WTC11 (cell line): ENCODE results near the gene SSR2. TPM values are rescaled to one million over a fixed set of nuclear protein-coding genes. Genes with fewer than 3 reads are reported as not detected.

ENCODE experiments used
- ATF1 ChIP-seq: sonication (generic); formaldehyde crosslinking; IDR thresholded peaks from 2 replicates; pipeline ENCODE4 v1.8.1; 2023; ENCODE audit warnings: mild to moderate bottlenecking, moderate library complexity, missing genetic modification reagents
- ATF2 ChIP-seq: sonication (generic); formaldehyde crosslinking; IDR thresholded peaks from 2 replicates; pipeline ENCODE4 v1.8.1; 2022; ENCODE audit warnings: low read depth, missing genetic modification reagents, borderline replicate concordance
- EMX1 ChIP-seq: fragments of 250-450 bp; sonication (Bioruptor Pico); IDR thresholded peaks from 2 replicates; pipeline ENCODE4 v1.8.0; 2021; ENCODE audit warnings: mild to moderate bottlenecking
- ESRRA ChIP-seq: sonication (generic); formaldehyde crosslinking; IDR thresholded peaks from 2 replicates; pipeline ENCODE4 v1.8.1; 2022; ENCODE audit warnings: mild to moderate bottlenecking, missing genetic modification reagents, borderline replicate concordance
- GRHL2 ChIP-seq: fragments of 250-450 bp; sonication (Bioruptor Pico); IDR thresholded peaks from 2 replicates; pipeline ENCODE4 v1.8.0; 2022; ENCODE audit warnings: mild to moderate bottlenecking, moderate library complexity; ENCODE audit not compliant: insufficient replicate concordance, severe bottlenecking
- IRF2 ChIP-seq: sonication (generic); formaldehyde crosslinking; IDR thresholded peaks from 2 replicates; pipeline ENCODE4 v1.8.0; 2022; ENCODE audit warnings: low read depth, missing genetic modification reagents, borderline replicate concordance
- MXD4 ChIP-seq: fragments of 250-450 bp; sonication (Bioruptor Pico); IDR thresholded peaks from 2 replicates; pipeline ENCODE4 v1.8.0; 2021; ENCODE audit warnings: mild to moderate bottlenecking, moderate library complexity, borderline replicate concordance
- NFATC4 ChIP-seq: fragments of 250-450 bp; sonication (Bioruptor Pico); IDR thresholded peaks from 2 replicates; pipeline ENCODE4 v1.9.0; 2021; ENCODE audit warnings: mild to moderate bottlenecking
- NFYB ChIP-seq: sonication (generic); formaldehyde crosslinking; conservative IDR thresholded peaks from 2 replicates; pipeline ENCODE4 v1.8.0; 2022; ENCODE audit warnings: low read depth, missing genetic modification reagents
- NR3C1 ChIP-seq: sonication (generic); formaldehyde crosslinking; conservative IDR thresholded peaks from 2 replicates; pipeline ENCODE4 v1.8.1; 2023; ENCODE audit warnings: low read depth, mild to moderate bottlenecking, missing genetic modification reagents
- SMAD4 ChIP-seq: sonication (generic); formaldehyde crosslinking; IDR thresholded peaks from 2 replicates; pipeline ENCODE4 v1.8.0; 2022; ENCODE audit warnings: mild to moderate bottlenecking, missing genetic modification reagents
- TEAD1 ChIP-seq: sonication (generic); formaldehyde crosslinking; IDR thresholded peaks from 2 replicates; pipeline ENCODE4 v1.8.0; 2022; ENCODE audit warnings: mild to moderate bottlenecking, missing genetic modification reagents
- TP53 ChIP-seq: sonication (generic); formaldehyde crosslinking; IDR thresholded peaks from 2 replicates; pipeline ENCODE4 v1.8.1; 2023; ENCODE audit warnings: mild to moderate bottlenecking, missing genetic modification reagents
- USF2 ChIP-seq: sonication (generic); formaldehyde crosslinking; IDR thresholded peaks from 2 replicates; pipeline ENCODE4 v1.8.1; 2023; ENCODE audit warnings: mild to moderate bottlenecking, missing genetic modification reagents, moderate library complexity
- ZBTB21 ChIP-seq: sonication (generic); formaldehyde crosslinking; IDR thresholded peaks from 2 replicates; pipeline ENCODE4 v1.8.1; 2023; ENCODE audit warnings: mild to moderate bottlenecking, missing genetic modification reagents, borderline replicate concordance
- ZNF138 ChIP-seq: sonication (generic); formaldehyde crosslinking; conservative IDR thresholded peaks from 2 replicates; pipeline ENCODE4 v1.8.1; 2022; ENCODE audit warnings: mild to moderate bottlenecking, moderate library complexity, missing genetic modification reagents
- ZNF232 ChIP-seq: sonication (generic); formaldehyde crosslinking; IDR thresholded peaks from 2 replicates; pipeline ENCODE4 v1.8.0; 2022; ENCODE audit warnings: mild to moderate bottlenecking, missing genetic modification reagents
- ZNF423 ChIP-seq: fragments of 250-450 bp; sonication (Bioruptor Pico); IDR thresholded peaks from 2 replicates; pipeline ENCODE4 v2.1.2; 2022; ENCODE audit warnings: mild to moderate bottlenecking, moderate library complexity
- ZNF671 ChIP-seq: fragments of 250-450 bp; sonication (Bioruptor Pico); IDR thresholded peaks from 2 replicates; pipeline ENCODE4 v1.8.0; 2021; ENCODE audit warnings: mild to moderate bottlenecking
- total RNA-seq: library from RNA; stranded (reverse); gene quantifications from 3 replicates; pipeline ENCODE4 v1.2.3, GENCODE V29; 2021
- TF ChIP-seq, protein P1 (sequence below): sonication (generic); formaldehyde crosslinking; IDR thresholded peaks from 2 replicates; pipeline ENCODE4 v1.8.0; 2023; ENCODE audit warnings: missing genetic modification reagents, mild to moderate bottlenecking, borderline replicate concordance
- TF ChIP-seq, protein P2 (sequence below): sonication (generic); formaldehyde crosslinking; conservative IDR thresholded peaks from 2 replicates; pipeline ENCODE4 v1.8.1; 2022; ENCODE audit warnings: mild to moderate bottlenecking, missing genetic modification reagents
- TF ChIP-seq, protein P3 (sequence below): sonication (generic); formaldehyde crosslinking; IDR thresholded peaks from 2 replicates; pipeline ENCODE4 v1.8.0; 2022; ENCODE audit warnings: mild to moderate bottlenecking, missing genetic modification reagents
- TF ChIP-seq, protein P4 (sequence below): sonication (generic); formaldehyde crosslinking; IDR thresholded peaks from 2 replicates; pipeline ENCODE4 v1.8.1; 2022; ENCODE audit warnings: mild to moderate bottlenecking, moderate library complexity, missing genetic modification reagents
- TF ChIP-seq, protein P5 (sequence below): sonication (generic); formaldehyde crosslinking; IDR thresholded peaks from 2 replicates; pipeline ENCODE4 v1.8.0; 2022; ENCODE audit warnings: mild to moderate bottlenecking, missing genetic modification reagents
- TF ChIP-seq, protein P6 (sequence below): sonication (generic); formaldehyde crosslinking; IDR thresholded peaks from 2 replicates; pipeline ENCODE4 v1.8.0; 2022; ENCODE audit warnings: missing genetic modification reagents

The SSR2 gene
- total RNA-seq, 1 experiment from 2014 or later: 175 TPM

GRCh38 chr1:156054500-156055280, 33.9 kb upstream of the SSR2 start, which contains the start of gene LAMTOR2 (continued):
- TF ChIP-seq, protein P1, sequence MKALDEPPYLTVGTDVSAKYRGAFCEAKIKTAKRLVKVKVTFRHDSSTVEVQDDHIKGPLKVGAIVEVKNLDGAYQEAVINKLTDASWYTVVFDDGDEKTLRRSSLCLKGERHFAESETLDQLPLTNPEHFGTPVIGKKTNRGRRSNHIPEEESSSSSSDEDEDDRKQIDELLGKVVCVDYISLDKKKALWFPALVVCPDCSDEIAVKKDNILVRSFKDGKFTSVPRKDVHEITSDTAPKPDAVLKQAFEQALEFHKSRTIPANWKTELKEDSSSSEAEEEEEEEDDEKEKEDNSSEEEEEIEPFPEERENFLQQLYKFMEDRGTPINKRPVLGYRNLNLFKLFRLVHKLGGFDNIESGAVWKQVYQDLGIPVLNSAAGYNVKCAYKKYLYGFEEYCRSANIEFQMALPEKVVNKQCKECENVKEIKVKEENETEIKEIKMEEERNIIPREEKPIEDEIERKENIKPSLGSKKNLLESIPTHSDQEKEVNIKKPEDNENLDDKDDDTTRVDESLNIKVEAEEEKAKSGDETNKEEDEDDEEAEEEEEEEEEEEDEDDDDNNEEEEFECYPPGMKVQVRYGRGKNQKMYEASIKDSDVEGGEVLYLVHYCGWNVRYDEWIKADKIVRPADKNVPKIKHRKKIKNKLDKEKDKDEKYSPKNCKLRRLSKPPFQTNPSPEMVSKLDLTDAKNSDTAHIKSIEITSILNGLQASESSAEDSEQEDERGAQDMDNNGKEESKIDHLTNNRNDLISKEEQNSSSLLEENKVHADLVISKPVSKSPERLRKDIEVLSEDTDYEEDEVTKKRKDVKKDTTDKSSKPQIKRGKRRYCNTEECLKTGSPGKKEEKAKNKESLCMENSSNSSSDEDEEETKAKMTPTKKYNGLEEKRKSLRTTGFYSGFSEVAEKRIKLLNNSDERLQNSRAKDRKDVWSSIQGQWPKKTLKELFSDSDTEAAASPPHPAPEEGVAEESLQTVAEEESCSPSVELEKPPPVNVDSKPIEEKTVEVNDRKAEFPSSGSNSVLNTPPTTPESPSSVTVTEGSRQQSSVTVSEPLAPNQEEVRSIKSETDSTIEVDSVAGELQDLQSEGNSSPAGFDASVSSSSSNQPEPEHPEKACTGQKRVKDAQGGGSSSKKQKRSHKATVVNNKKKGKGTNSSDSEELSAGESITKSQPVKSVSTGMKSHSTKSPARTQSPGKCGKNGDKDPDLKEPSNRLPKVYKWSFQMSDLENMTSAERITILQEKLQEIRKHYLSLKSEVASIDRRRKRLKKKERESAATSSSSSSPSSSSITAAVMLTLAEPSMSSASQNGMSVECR (CRISPR knock-in tag): peak; percentile 41
- TF ChIP-seq ESRRA (CRISPR knock-in tag) (no peak), ATF1 (CRISPR knock-in tag) (no peak), NFYB (CRISPR knock-in tag) (no peak), NFATC4 (CRISPR knock-in tag) (no peak), SMAD4 (no peak), MXD4 (CRISPR knock-in tag) (no peak), IRF2 (CRISPR knock-in tag) (no peak), GRHL2 (no peak), ATF2 (CRISPR knock-in tag) (no peak), ZBTB21 (CRISPR knock-in tag) (no peak), ZNF671 (CRISPR knock-in tag) (no peak), ZNF138 (no peak), ZNF423 (CRISPR knock-in tag) (peak; percentile 75), EMX1 (CRISPR knock-in tag) (no peak), ZNF232 (CRISPR knock-in tag) (no peak), TEAD1 (CRISPR knock-in tag) (no peak; the same call in 1 of the 2 replicates), TP53 (no peak), USF2 (CRISPR knock-in tag) (peak; percentile 67), NR3C1 (CRISPR knock-in tag) (no peak)
- TF ChIP-seq, protein P2, sequence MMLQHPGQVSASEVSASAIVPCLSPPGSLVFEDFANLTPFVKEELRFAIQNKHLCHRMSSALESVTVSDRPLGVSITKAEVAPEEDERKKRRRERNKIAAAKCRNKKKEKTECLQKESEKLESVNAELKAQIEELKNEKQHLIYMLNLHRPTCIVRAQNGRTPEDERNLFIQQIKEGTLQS: no peak
- TF ChIP-seq, protein P3, sequence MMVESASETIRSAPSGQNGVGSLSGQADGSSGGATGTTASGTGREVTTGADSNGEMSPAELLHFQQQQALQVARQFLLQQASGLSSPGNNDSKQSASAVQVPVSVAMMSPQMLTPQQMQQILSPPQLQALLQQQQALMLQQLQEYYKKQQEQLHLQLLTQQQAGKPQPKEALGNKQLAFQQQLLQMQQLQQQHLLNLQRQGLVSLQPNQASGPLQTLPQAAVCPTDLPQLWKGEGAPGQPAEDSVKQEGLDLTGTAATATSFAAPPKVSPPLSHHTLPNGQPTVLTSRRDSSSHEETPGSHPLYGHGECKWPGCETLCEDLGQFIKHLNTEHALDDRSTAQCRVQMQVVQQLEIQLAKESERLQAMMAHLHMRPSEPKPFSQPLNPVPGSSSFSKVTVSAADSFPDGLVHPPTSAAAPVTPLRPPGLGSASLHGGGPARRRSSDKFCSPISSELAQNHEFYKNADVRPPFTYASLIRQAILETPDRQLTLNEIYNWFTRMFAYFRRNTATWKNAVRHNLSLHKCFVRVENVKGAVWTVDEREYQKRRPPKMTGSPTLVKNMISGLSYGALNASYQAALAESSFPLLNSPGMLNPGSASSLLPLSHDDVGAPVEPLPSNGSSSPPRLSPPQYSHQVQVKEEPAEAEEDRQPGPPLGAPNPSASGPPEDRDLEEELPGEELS (CRISPR knock-in tag): peak; percentile 63; the same call in 1 of the 2 replicates
- TF ChIP-seq, protein P4, sequence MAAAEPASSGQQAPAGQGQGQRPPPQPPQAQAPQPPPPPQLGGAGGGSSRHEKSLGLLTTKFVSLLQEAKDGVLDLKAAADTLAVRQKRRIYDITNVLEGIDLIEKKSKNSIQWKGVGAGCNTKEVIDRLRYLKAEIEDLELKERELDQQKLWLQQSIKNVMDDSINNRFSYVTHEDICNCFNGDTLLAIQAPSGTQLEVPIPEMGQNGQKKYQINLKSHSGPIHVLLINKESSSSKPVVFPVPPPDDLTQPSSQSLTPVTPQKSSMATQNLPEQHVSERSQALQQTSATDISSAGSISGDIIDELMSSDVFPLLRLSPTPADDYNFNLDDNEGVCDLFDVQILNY: peak; percentile 56; the same call in 1 of the 2 replicates
- TF ChIP-seq, protein P5, sequence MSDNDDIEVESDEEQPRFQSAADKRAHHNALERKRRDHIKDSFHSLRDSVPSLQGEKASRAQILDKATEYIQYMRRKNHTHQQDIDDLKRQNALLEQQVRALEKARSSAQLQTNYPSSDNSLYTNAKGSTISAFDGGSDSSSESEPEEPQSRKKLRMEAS: peak; percentile 85
- TF ChIP-seq, protein P6, sequence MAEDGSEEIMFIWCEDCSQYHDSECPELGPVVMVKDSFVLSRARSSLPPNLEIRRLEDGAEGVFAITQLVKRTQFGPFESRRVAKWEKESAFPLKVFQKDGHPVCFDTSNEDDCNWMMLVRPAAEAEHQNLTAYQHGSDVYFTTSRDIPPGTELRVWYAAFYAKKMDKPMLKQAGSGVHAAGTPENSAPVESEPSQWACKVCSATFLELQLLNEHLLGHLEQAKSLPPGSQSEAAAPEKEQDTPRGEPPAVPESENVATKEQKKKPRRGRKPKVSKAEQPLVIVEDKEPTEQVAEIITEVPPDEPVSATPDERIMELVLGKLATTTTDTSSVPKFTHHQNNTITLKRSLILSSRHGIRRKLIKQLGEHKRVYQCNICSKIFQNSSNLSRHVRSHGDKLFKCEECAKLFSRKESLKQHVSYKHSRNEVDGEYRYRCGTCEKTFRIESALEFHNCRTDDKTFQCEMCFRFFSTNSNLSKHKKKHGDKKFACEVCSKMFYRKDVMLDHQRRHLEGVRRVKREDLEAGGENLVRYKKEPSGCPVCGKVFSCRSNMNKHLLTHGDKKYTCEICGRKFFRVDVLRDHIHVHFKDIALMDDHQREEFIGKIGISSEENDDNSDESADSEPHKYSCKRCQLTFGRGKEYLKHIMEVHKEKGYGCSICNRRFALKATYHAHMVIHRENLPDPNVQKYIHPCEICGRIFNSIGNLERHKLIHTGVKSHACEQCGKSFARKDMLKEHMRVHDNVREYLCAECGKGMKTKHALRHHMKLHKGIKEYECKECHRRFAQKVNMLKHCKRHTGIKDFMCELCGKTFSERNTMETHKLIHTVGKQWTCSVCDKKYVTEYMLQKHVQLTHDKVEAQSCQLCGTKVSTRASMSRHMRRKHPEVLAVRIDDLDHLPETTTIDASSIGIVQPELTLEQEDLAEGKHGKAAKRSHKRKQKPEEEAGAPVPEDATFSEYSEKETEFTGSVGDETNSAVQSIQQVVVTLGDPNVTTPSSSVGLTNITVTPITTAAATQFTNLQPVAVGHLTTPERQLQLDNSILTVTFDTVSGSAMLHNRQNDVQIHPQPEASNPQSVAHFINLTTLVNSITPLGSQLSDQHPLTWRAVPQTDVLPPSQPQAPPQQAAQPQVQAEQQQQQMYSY (CRISPR knock-in tag): no peak
